Chondrocyte (in vitro differentiated cells): ENCODE measurements around the gene TARS2. TPM values are rescaled to one million over a fixed set of nuclear protein-coding genes. Genes with fewer than 3 reads are reported as not detected.

Source experiments
- DNase-seq: peaks from one replicate; pipeline ENCODE4 v3.0.0; 2021; ENCODE audit warnings: mixed read lengths, low spot score
- H3K27ac Mint-ChIP-seq: one replicate; pipeline ENCODE4 v1.8.0; 2021; ENCODE audit warnings: mild to moderate bottlenecking, moderate library complexity, mixed read lengths; ENCODE audit not compliant: unreplicated experiment
- H3K27me3 Mint-ChIP-seq: 2 replicates; pipeline ENCODE4 v1.8.0; 2021; ENCODE audit warnings: low read depth, mixed read lengths
- H3K36me3 Mint-ChIP-seq: 2 replicates; pipeline ENCODE4 v1.8.0; 2021; ENCODE audit warnings: low read depth, mixed read lengths
- H3K4me1 Mint-ChIP-seq: 2 replicates; pipeline ENCODE4 v1.8.0; 2021; ENCODE audit warnings: low read depth, mild to moderate bottlenecking, mixed read lengths
- H3K4me3 Mint-ChIP-seq: one replicate; pipeline ENCODE4 v1.8.0; 2021; ENCODE audit warnings: mild to moderate bottlenecking, moderate library complexity, mixed read lengths; ENCODE audit not compliant: unreplicated experiment
- H3K9me3 Mint-ChIP-seq: 2 replicates; pipeline ENCODE4 v1.8.0; 2021; ENCODE audit warnings: low read depth, mixed read lengths
- total RNA-seq: library from RNA; stranded (reverse); gene quantifications from 3 replicates; pipeline ENCODE4 v1.2.1, GENCODE V29; 2021
- TF ChIP-seq, protein P1 (sequence below): fragments of 200-600 bp; sonication (generic); IDR thresholded peaks from 2 replicates; pipeline ENCODE4 v1.5.0; 2021; ENCODE audit warnings: antibody characterized with exemption, mild to moderate bottlenecking, moderate library complexity

The TARS2 gene
- total RNA-seq, 1 donor from 2014 or later: 13.6 TPM

DNA sequence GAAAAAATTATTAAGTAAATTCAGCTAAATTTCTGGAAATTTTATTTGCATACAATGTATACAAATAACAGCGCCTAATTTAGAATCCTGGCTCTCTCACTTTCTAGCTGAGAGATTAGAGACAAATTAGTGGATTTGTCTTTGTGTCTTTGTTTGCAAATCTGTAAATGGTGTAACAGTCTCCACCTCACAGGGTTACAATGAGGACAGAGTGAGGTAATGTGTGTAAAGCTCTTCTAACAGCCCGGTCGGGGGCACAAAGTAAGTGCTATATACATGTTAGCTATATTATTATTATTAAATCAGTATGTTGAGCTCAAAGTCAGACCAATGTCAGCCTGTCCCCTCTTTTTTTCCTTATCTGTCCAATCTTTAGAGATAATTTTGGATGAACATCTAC, 57.0 kb downstream of the TARS2 start:
- Mint-ChIP-seq H3K27me3 (no peaks in the 10 kb centered on the region), H3K9me3 (no peaks in the 10 kb centered on the region), H3K27ac (no peak overlapping the region), H3K4me1 (peaks cover 4% of the 10 kb centered on the region), H3K4me3 (no peak overlapping the region), H3K36me3 (no peaks in the 10 kb centered on the region)
- no peak for DNase-seq
- TF ChIP-seq, protein P1, sequence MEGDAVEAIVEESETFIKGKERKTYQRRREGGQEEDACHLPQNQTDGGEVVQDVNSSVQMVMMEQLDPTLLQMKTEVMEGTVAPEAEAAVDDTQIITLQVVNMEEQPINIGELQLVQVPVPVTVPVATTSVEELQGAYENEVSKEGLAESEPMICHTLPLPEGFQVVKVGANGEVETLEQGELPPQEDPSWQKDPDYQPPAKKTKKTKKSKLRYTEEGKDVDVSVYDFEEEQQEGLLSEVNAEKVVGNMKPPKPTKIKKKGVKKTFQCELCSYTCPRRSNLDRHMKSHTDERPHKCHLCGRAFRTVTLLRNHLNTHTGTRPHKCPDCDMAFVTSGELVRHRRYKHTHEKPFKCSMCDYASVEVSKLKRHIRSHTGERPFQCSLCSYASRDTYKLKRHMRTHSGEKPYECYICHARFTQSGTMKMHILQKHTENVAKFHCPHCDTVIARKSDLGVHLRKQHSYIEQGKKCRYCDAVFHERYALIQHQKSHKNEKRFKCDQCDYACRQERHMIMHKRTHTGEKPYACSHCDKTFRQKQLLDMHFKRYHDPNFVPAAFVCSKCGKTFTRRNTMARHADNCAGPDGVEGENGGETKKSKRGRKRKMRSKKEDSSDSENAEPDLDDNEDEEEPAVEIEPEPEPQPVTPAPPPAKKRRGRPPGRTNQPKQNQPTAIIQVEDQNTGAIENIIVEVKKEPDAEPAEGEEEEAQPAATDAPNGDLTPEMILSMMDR: no peak

DNA sequence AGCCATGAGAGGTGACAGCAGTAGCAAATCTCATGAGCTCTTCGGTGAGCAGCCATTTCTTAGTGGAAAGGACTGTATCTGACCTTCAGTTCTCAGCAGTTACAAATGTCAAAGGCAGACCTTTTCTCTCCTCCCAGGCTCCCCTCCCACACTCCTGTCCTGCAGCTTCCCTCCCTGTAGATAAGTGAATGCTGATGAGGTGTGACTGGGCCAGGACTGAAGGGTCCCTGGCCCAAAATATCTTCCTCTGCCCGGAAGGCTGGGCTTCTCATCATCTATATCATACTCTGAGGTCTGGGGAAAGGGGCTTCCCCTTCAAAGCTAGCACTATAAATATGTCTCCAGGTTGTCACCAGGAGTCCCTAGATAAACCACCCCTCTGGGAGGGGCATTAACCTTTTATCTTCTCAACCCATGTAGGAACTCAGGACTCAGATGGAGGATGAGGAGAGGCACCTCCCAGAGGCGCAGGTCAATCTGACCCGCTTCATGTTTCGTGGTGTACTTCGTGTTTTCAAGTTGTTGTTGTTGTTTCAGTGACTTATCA, 58.3 kb downstream of the TARS2 start:
- Mint-ChIP-seq H3K27me3 (no peaks in the 10 kb centered on the region), H3K9me3 (no peaks in the 10 kb centered on the region), H3K4me3 (no peak overlapping the region), H3K36me3 (no peaks in the 10 kb centered on the region), H3K27ac (no peak overlapping the region), H3K4me1 (peaks cover 15% of the 10 kb centered on the region)
- no peak for DNase-seq
- TF ChIP-seq, protein P1: no peak

DNA sequence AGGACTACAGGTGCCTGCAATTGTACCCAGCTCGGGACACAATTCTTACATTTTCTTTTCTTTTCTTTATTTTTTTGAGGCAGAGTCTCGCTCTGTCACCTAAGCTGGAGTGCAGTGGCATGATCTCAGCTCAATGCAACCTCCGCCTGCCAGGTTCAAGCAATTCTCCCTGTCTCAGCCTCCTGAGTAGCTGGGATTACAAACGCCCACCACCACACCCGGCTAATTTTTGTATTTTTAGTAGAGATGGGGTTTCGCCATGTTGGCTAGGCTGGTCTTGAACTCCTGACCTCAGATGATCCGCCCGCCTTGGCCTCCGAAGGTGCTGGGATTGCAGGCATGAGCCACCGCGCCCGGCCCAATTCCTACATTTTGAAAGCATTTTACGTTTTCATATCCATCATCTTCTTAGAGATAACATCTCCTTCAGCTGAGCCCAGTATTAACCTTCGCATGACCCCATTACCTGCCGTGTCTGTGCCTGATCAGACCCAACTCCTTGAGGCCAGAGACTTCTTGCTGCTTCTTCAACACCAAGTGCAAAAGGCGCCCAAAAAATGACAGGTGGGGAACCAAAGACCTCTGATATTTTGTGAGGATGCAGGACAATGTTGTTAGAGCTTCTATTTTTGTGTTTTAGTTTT, 59.2 kb downstream of the TARS2 start:
- TF ChIP-seq, protein P1: no peak
- DNase-seq: no peak
- H3K4me1 Mint-ChIP-seq: peaks cover 23% of the 10 kb centered on the region
- no peaks in the 10 kb centered on the region for H3K9me3 Mint-ChIP-seq
- H3K27me3 Mint-ChIP-seq: no peaks in the 10 kb centered on the region
- H3K4me3 Mint-ChIP-seq: no peak overlapping the region
- H3K27ac Mint-ChIP-seq: no peak overlapping the region
- no peaks in the 10 kb centered on the region for H3K36me3 Mint-ChIP-seq

DNA sequence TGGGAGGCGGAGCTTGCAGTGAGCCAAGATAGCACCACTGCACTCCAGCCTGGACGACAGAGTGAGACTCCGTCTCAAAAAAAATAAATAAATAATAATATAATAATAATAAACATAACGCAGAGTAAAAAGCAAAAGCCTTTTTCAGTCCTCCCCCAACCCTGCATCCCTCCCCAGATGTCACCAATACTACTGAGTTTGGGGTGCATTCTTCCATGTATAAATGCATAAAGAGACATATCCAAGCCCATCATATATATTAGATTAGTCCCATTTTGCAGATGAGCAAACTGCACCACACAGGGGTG, 61.1 kb downstream of the TARS2 start:
- H3K27me3 Mint-ChIP-seq: no peaks in the 10 kb centered on the region
- DNase-seq: no peak
- TF ChIP-seq, protein P1: no peak
- H3K36me3 Mint-ChIP-seq: no peaks in the 10 kb centered on the region
- H3K4me1 Mint-ChIP-seq: peaks cover 34% of the 10 kb centered on the region
- H3K27ac Mint-ChIP-seq: peak overlapping the region; percentile 57
- no peaks in the 10 kb centered on the region for H3K9me3 Mint-ChIP-seq
- peak overlapping the region; percentile 67 for H3K4me3 Mint-ChIP-seq

DNA sequence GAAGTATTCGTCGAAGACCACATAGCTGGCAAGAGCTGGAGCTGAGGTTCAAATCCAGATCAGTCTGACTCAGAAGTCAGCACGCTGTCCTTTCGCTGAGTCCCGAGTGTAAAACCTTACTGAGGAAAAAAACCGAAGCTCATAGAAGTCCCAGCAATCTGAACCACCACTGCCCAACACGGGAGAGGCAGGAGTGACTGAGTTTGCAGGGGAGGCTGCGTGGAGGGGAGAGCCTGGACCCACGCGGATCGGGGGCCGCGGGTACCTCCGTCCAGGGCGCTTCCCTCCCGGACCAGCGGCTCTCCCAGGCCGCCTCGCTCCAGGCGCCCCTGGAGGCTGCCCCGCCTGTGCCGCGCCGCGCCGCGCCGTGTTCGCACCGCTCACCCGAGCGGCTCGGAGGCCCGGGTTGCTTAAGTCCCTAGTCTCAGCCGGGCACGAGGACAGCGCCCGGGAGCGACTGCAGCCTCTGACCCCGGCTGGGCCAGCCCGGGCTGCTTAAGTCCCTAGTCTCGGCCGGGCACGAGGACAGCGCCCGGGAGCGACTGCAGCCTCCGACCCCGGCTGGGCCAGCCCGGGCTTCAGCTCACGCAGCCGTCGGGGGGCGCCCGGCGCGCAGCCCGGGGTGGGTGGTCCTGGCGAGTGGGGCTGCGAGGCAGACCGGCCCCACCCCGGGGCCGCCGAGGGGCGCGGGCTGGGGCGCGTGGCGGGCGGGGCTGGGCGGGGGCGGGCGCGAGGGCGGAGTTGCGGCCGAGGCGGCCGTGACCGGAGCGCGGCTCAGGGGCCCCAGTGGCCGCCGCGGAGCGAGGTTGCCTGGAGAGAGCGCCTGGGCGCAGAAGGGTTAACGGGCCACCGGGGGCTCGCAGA, 61.6 kb downstream of the TARS2 start, which contains the start of gene ADAMTSL4:
Gene ADAMTSL4 (plus strand): TSS at position 777 of the 864 bp plus-strand sequence. CDS start 2,881 bp downstream, outside the sequence.
- DNase-seq: no peak
- Mint-ChIP-seq H3K4me1 (peaks cover 34% of the 10 kb centered on the region), H3K9me3 (no peaks in the 10 kb centered on the region), H3K27ac (peak within 1 kb of the TSS; percentile 75), H3K27me3 (no peaks in the 10 kb centered on the region), H3K4me3 (peak within 1 kb of the TSS; percentile 77), H3K36me3 (no peaks in the 10 kb centered on the region)
- TF ChIP-seq, protein P1: peak; percentile 57
